C4-2B (cell line): ENCODE data around the gene RBMS1.

Experiments
- ZFX ChIP-seq: fragments of 450-650 bp; IDR thresholded peaks from 2 replicates; pipeline ENCODE4 v1.6.1; 2017
- TF ChIP-seq, protein P1 (sequence below): fragments of 450-650 bp; conservative IDR thresholded peaks from 2 replicates; pipeline ENCODE4 v1.5.1; 2017; ENCODE audit warnings: mild to moderate bottlenecking

DNA sequence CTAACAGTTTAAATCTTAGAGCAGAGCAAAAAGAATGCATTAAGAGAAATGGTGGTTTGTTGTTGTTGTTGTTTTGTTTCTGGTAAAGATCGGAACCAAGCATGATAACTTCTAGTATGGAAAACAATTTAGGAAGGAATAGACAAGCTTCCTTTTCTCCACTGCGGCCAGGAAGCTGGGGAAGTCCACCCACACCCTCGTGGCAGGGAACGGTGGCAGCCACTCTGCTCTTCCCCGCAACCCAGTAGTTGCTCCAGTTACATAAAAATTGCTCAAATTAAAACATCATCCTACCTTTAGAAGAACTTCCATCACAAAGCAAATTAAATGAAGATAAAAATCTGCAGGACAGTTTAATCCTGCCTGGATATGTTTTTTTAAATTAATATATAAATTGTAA is 113.0 kb downstream of the RBMS1 start:
- TF ChIP-seq, protein P1, sequence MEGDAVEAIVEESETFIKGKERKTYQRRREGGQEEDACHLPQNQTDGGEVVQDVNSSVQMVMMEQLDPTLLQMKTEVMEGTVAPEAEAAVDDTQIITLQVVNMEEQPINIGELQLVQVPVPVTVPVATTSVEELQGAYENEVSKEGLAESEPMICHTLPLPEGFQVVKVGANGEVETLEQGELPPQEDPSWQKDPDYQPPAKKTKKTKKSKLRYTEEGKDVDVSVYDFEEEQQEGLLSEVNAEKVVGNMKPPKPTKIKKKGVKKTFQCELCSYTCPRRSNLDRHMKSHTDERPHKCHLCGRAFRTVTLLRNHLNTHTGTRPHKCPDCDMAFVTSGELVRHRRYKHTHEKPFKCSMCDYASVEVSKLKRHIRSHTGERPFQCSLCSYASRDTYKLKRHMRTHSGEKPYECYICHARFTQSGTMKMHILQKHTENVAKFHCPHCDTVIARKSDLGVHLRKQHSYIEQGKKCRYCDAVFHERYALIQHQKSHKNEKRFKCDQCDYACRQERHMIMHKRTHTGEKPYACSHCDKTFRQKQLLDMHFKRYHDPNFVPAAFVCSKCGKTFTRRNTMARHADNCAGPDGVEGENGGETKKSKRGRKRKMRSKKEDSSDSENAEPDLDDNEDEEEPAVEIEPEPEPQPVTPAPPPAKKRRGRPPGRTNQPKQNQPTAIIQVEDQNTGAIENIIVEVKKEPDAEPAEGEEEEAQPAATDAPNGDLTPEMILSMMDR, result no peak
- no peak for TF ChIP-seq ZFX
